Measurements from ENCODE around the gene TNNI3. TPM values are rescaled to one million over a fixed set of nuclear protein-coding genes. Genes with fewer than 3 reads are reported as not detected.

TNNI3 gene
- total and polyA plus RNA-seq, 10 of the 15 experiments (the other 5 are each of a cell fraction or from before 2014, with no cell fraction given): not detected

DNA sequence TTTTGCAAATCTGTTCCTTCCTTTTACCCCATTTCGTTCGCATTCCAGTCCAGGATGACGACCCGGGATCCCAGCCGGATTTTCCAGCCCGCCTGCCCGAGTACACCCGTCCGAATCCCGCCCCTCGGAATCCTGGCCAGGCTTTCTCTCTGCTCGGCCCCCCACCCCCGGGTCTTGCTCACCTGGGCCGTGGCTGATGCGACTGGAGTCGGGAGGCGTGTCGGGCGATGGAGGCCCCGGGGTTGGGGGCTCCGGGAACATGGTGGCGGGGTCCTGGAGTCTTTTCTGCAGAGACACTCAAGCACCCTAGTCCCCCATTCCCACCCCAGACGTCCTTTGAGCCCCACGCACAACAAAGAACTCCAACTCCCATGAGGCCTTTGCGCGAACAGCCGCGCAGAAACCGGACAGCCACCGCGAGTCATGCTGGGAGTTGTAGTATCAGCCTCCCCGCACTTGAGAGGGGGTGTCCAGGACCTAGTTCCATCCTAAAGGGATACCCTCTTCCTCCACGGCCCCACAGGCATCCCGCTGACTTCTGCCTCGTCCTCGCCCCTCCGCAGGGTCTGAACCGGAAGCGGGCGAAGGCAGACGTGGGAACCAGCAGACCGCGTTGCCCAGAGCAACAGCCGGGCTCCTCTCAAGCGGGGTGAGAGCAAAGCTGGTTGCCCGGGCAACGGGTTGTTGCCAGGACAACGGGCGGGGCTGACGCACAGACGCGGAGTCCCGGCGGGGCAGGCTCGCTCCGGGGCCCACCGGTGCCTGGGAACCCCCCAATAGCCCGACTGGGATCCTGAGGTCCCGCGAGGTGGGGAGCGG lies 21.5 kb upstream of the TNNI3 start (continued):
- TF ChIP-seq, protein P1, sequence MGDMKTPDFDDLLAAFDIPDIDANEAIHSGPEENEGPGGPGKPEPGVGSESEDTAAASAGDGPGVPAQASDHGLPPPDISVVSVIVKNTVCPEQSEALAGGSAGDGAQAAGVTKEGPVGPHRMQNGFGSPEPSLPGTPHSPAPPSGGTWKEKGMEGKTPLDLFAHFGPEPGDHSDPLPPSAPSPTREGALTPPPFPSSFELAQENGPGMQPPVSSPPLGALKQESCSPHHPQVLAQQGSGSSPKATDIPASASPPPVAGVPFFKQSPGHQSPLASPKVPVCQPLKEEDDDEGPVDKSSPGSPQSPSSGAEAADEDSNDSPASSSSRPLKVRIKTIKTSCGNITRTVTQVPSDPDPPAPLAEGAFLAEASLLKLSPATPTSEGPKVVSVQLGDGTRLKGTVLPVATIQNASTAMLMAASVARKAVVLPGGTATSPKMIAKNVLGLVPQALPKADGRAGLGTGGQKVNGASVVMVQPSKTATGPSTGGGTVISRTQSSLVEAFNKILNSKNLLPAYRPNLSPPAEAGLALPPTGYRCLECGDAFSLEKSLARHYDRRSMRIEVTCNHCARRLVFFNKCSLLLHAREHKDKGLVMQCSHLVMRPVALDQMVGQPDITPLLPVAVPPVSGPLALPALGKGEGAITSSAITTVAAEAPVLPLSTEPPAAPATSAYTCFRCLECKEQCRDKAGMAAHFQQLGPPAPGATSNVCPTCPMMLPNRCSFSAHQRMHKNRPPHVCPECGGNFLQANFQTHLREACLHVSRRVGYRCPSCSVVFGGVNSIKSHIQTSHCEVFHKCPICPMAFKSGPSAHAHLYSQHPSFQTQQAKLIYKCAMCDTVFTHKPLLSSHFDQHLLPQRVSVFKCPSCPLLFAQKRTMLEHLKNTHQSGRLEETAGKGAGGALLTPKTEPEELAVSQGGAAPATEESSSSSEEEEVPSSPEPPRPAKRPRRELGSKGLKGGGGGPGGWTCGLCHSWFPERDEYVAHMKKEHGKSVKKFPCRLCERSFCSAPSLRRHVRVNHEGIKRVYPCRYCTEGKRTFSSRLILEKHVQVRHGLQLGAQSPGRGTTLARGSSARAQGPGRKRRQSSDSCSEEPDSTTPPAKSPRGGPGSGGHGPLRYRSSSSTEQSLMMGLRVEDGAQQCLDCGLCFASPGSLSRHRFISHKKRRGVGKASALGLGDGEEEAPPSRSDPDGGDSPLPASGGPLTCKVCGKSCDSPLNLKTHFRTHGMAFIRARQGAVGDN (IDR thresholded peaks at IDR 0.05): no peak
- TF ChIP-seq ASH2L (IDR thresholded peaks at IDR 0.05; ENCODE audit: borderline replicate concordance, low read depth) (no peak), SUPT20H (IDR thresholded peaks at IDR 0.05; ENCODE audit: borderline replicate concordance, control insufficient read depth, low read depth, low read length) (no peak), TBL1XR1 (IDR thresholded peaks at IDR 0.05; ENCODE audit: low read depth, low read length) (0 out of 2 replicates have a peak, but pooled peaks have one; percentile 11), BACH1 (IDR thresholded peaks at IDR 0.05; ENCODE audit: borderline replicate concordance) (no peak), ZNF217 (IDR thresholded peaks at IDR 0.05) (no peak), JUNB (IDR thresholded peaks at IDR 0.05) (no peak), BRCA1 (IDR thresholded peaks at IDR 0.05; ENCODE audit: low read depth, low read length) (no peak), MTA2 (IDR thresholded peaks at IDR 0.05; ENCODE audit: low read depth) (no peak), ZZZ3 (IDR thresholded peaks at IDR 0.05; ENCODE audit: control insufficient read depth, insufficient read length, low read depth) (no peak), SMARCA5 (IDR thresholded peaks at IDR 0.05) (no peak), SREBF1 (IDR thresholded peaks at IDR 0.05; ENCODE audit: low read length) (no peak), POU2F2 (IDR thresholded peaks at IDR 0.05; ENCODE audit: borderline replicate concordance, low read depth, low read length) (peak; percentile 53; the same call in 1 of the 3 replicates), YBX1 (IDR thresholded peaks at IDR 0.05) (no peak), PAX8 (IDR thresholded peaks at IDR 0.05) (no peak), TCF12 (IDR thresholded peaks at IDR 0.05; ENCODE audit: low read depth, low read length) (no peak), RAD21 (IDR thresholded peaks at IDR 0.05; ENCODE audit: insufficient read depth, low read depth, low read length) (no peak), HCFC1 (IDR thresholded peaks at IDR 0.05; ENCODE audit: low read length) (peak; percentile 95), NFYA (IDR thresholded peaks at IDR 0.05; ENCODE audit: borderline replicate concordance, low read depth, low read length) (no peak)
- TF ChIP-seq, protein P2, sequence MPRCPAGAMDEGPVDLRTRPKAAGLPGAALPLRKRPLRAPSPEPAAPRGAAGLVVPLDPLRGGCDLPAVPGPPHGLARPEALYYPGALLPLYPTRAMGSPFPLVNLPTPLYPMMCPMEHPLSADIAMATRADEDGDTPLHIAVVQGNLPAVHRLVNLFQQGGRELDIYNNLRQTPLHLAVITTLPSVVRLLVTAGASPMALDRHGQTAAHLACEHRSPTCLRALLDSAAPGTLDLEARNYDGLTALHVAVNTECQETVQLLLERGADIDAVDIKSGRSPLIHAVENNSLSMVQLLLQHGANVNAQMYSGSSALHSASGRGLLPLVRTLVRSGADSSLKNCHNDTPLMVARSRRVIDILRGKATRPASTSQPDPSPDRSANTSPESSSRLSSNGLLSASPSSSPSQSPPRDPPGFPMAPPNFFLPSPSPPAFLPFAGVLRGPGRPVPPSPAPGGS (IDR thresholded peaks at IDR 0.05; ENCODE audit: borderline replicate concordance, insufficient read depth, low read depth, low read length, poor library complexity, severe bottlenecking): no peak
- TF ChIP-seq, protein P3, sequence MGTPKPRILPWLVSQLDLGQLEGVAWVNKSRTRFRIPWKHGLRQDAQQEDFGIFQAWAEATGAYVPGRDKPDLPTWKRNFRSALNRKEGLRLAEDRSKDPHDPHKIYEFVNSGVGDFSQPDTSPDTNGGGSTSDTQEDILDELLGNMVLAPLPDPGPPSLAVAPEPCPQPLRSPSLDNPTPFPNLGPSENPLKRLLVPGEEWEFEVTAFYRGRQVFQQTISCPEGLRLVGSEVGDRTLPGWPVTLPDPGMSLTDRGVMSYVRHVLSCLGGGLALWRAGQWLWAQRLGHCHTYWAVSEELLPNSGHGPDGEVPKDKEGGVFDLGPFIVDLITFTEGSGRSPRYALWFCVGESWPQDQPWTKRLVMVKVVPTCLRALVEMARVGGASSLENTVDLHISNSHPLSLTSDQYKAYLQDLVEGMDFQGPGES (IDR thresholded peaks at IDR 0.05): no peak
- TF ChIP-seq, protein P4, sequence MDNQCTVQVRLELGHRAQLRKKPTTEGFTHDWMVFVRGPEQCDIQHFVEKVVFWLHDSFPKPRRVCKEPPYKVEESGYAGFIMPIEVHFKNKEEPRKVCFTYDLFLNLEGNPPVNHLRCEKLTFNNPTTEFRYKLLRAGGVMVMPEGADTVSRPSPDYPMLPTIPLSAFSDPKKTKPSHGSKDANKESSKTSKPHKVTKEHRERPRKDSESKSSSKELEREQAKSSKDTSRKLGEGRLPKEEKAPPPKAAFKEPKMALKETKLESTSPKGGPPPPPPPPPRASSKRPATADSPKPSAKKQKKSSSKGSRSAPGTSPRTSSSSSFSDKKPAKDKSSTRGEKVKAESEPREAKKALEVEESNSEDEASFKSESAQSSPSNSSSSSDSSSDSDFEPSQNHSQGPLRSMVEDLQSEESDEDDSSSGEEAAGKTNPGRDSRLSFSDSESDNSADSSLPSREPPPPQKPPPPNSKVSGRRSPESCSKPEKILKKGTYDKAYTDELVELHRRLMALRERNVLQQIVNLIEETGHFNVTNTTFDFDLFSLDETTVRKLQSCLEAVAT (IDR thresholded peaks at IDR 0.05): no peak
- TF ChIP-seq, protein P5, sequence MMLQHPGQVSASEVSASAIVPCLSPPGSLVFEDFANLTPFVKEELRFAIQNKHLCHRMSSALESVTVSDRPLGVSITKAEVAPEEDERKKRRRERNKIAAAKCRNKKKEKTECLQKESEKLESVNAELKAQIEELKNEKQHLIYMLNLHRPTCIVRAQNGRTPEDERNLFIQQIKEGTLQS (IDR thresholded peaks at IDR 0.05; ENCODE audit: borderline replicate concordance, extremely low read depth, low read depth, low read length): peak; percentile 28; the same call in 1 of the 2 replicates

All from GM12878 (cell line).